ENCODE data around the gene EBNA1BP2.
"Not testable (repeated sequence)": the region's sequence is repeated elsewhere in the genome, so short reads cannot be mapped to it uniquely, and the experiment has no call there.

Gene EBNA1BP2

DNA sequence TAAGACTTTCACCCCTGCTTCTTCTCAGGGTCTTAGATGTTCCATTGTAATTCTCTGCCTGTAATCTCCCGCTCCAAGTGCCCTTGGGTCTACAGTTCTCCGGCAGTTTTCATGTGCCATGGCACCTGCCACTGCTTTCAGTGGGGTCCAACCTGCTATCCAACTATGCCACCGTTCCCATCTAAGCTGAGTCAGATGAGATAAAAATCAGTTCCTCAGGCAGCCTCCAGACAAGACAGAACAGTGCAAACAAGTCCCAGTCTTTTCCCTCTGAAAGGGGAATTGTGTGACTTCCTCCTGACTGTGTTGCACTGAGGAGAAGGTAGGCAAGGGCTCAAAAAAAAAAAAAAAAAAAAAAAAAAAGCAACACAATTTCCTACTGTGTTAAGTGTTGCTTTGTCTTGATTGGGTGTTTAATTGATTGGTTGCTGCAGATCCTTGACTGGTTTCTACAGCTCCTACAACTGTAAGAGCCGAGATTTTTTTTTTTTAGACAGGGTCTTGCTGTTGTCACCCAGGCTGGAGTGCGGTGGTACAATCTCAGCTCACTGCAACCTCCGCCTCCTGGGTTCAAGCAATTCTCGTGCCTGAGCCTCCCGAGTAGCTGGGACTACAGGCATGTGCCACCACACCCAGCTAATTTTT lies 50.7 kb downstream of the EBNA1BP2 start:
- DNase-seq (ENCODE audit: low read depth in 1 of 2, low spot score in 1 of 2), result no peak

- DNase-seq (ENCODE audit: low read depth in 1 of 2, low spot score in 1 of 2), result not testable (repeated sequence)
Observed at GRCh38 chr1:43119928-43120586, 52.0 kb downstream of the EBNA1BP2 start.

Measured in activated T-helper 1 cell treated with anti-CD3 and anti-CD28 coated beads, Interleukin-2, amount 50 U/mL, for 16 hours (primary cell).